COLO829 (cell line): ENCODE data around the gene ZNF24.

Experiments used
- DNase-seq: peaks from one replicate; pipeline ENCODE4 v3.0.0; 2012; ENCODE audit warnings: low spot score

The ZNF24 gene

DNA sequence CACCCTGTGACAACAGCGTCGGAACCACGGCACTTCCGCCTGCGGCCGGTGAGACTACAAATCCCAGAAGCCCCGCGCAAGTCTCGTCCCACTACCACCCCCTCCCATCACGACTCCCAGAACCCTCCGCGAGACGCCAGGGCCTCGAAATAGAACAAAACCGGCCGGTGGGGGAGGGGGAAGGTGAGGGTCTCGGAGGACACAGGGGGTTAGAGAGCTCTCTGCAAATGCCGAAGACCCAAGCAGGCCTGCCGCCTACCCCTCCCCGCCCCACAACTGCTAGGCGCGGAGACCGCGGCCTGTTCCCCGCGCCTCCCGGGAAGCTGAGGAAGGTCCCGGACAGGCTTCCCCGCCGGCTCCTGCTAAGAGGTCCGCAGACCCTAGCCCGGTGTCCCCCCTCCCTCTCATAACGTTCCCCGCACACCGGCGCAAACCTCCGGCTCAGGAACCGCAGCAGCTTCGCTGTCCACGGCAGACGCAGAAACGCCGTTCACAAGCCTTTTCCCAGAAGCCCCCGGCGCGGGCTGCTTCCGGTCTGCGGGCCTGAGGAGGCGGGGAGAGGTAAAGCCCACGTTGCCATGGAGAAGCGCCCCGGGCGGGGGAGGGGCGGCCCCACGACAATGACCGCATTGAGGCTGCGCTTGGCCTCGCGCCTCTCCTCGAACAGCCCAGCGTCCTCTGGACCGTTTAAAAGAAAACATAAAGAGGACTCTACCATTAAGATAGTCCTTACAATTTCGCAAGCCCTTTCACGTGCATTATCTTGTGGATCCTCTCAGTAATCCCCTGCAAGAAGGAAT lies at the start of gene ZNF24:
TSS of gene ZNF24 (minus strand) at position 485 of the 800 bp plus-strand sequence. CDS start 3,770 bp downstream, outside the sequence.
- DNase-seq, result peak; percentile 98

DNA sequence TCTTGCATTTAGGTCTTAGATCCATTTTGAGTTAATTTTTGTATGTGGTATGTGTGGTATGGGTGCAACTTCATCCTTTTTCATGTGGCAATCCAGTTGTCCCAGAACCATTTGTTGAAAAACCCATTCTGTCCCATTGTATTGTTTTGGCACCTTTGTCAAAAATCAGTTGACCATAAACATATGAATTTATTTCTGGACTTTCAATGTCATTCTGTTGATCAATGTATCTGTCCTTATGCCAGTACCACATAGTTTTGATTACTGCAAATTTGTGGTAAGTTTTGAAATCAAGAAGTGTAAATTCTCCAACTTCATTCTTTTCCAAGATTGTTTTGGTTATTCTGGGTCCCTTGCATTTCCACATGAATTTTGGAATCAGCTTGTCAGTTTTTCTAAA lies 49.5 kb upstream of the ZNF24 start:
- no peak for DNase-seq

DNA sequence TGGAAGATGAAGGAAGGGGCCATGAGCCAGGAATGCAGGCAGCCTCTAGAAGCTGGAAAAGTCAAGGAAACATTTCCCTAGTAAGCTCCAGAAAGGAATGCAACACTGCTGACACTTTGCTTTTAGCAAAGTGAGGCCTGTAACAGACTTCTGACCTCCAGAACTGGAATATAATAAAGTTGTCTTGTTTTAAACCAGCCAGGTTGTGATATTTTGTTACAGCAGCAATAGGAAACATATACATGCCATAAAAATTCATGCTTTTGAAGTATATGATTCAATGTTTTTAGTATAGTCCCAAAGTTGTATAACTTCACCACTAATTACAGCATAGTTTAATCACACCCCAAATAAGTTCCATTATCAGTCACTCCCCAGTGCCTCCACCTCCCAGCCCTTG lies 48.2 kb upstream of the ZNF24 start:
- DNase-seq, result no peak

DNA sequence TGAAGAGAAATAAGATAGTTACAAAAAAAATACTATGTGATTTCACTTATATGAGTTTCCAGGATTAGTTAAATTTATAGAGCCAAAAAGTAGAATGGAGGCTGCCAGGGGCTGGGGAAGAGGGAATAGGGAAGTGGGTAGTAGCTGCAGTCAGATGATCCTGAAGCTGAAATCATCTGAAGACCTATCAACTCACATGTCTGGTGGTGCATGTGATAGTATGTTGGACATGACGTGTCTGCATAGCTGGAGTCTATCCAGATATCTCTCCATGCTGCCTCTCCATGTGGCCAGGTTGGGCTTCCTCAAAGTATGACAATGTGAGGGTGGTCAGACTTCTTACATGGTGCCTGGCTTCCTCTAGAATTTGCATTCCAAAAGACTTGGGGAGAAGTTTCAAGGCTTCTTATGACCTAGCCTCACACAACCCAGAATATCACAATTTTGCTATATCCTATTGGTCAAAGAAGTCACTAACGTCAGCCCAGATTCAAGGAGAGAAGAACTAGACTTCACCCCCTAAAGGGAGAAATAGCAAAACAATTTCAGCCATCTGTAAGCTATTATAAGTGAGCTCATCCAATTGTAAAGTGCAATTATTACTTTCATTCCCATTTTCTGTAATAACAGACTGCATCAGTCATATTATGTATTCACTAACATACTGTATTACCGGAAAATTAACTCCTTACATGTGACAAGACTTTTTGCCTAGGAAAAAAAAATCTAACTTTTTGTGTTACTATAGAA lies 46.9 kb upstream of the ZNF24 start:
- DNase-seq, result no peak

DNA sequence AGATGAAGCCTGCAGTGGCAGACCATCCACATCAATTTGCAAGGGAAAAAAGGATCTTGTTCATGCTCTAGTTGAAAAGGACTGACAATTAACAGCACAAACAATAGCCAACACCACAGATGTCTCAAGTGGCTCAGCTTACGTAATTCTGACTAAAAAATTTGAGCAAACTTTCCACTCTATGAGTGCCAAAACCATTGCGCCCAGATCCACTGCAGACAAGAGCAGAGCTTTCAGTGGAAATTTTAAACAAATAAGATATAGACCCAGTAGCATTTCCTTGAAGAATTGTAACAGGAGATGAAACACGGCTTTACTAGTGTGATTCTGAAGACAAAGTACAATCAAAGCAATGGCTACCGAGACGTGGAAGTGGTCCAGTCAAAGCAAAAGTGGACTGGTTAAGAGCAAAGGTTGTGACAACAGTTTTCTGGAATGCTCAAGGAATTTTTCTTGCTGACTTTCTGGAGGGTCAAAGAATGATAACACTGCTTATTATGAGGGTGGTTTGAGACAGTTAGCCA lies 44.9 kb upstream of the ZNF24 start:
- DNase-seq, result no peak

DNA sequence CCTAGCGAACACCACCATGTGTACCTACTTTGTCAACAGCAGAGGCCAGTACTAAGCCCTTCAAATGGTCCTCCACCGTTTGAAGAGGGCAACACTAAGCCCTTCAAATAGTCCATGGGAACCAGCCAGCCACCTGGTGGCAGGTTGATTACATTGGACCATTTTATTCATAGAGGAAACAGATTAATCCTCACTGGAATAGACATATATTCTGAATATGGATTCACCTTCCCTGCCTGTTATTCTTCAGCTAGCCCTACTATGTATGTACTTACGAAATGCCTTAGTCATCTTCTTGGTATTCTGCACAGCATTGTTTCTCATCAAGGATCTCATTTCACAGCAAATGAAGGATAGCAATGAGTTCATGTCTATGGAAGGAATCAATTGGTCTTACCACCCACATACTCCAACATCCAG lies 42.9 kb upstream of the ZNF24 start:
- no peak for DNase-seq

DNA sequence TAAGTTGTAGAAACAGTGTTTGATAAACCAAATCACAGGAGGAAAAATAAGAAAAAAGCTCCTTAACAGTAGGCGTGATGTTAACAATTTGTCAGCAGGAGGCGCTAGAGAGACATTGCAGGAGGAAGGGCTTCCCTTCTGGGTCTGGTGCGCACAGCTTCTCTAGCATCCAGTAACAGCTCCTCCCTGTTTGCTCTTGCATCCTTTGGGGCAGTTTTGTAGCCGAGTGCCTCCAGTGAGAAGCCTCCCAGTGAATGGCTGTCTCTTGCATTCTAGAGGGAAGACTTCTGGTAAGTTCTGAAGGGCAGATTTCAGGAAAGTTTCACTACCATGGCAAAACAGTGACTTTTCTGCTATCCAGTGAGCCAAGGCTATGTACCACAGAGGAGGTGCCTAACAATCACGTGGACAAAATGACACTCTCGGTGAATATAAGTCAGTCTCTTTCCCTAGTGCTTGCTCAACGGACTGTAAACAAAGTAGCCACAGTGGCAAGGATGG lies 42.4 kb upstream of the ZNF24 start:
- peak; percentile 85 for DNase-seq

DNA sequence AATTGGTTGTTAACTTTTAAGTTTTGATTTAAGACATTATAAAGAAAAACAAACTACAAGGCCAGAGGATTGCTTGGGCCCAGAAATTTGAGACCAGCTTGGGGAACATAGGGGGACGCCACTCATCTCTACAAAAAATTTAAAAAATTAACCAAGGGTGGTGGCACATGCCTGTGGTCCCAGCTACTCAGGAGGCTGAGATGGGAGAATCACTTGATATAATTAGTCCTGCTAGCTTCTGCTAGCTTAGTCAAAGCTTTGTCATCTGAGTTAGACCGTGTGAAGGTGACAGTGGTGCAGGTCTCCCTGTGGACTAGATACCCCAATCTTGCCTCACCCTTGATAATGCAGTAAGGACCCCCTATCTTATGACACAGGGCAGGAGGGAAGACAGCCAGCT lies 38.9 kb upstream of the ZNF24 start:
- DNase-seq, result no peak

DNA sequence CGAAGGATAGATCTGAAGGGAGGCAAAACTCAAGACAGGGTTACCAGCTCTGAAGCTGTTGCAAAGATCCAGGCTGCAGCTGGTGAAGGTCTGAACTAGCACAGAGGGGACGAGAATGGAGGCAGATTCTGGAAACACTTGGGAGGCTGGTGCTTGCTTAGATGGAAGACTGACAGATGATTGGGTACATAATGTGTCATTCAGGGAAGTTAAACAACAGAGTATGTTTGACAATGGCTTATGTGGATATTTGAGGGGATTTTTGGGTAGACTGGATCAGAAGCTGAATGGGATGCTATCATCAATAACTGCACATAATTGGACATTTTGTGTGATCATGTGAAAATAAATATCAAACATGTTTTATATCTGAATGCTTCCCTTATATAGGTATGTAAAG lies 35.2 kb upstream of the ZNF24 start:
- DNase-seq, result no peak

DNA sequence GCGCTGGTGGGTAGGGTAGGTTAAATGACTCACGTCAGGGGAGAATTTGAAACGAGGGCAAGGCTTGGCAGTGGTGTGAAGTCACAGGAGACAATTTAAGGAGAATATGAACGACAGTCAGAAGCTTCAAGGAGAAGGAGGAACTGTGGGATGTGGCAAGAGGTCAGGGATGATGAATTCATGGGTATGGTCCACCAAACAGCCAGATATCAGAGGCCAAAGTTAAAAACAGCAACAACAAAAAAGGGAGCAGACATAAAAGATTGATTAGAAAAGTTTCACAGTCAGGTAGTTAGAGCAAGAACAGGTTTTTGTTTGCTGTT lies 34.3 kb upstream of the ZNF24 start:
- no peak for DNase-seq

DNA sequence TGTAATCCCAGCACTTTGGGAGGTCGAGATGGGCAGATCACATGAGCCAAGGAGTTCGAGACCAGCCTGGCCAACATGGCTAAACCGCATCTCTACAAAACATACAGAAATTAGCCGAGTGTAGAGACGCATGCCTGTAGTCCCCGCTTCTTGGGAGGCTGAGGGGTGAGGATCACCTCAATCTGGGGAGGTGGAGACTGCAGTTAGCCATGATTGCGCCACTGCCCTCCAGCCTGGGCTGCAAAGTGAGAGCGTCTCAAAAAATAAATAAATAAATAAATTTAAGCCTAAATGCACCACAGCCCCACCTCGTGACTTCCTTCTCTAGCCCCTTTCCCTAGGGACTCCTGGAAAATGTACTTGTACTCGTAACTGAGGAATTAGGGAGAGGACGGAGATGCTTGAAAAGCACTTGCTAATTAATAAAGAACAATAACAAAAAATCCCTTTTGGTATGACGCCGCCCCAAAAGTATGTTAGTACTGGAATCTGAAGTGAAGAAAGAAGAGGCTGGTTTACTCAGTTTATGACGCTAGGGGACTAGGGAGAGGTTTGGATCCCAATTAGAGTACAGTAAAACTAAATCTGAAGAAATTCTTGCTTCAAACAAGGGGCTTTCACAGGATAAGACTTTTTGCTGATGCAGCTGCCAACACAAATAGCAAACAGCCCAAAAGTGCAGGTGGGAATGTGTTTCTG lies 33.8 kb upstream of the ZNF24 start:
- no peak for DNase-seq

DNA sequence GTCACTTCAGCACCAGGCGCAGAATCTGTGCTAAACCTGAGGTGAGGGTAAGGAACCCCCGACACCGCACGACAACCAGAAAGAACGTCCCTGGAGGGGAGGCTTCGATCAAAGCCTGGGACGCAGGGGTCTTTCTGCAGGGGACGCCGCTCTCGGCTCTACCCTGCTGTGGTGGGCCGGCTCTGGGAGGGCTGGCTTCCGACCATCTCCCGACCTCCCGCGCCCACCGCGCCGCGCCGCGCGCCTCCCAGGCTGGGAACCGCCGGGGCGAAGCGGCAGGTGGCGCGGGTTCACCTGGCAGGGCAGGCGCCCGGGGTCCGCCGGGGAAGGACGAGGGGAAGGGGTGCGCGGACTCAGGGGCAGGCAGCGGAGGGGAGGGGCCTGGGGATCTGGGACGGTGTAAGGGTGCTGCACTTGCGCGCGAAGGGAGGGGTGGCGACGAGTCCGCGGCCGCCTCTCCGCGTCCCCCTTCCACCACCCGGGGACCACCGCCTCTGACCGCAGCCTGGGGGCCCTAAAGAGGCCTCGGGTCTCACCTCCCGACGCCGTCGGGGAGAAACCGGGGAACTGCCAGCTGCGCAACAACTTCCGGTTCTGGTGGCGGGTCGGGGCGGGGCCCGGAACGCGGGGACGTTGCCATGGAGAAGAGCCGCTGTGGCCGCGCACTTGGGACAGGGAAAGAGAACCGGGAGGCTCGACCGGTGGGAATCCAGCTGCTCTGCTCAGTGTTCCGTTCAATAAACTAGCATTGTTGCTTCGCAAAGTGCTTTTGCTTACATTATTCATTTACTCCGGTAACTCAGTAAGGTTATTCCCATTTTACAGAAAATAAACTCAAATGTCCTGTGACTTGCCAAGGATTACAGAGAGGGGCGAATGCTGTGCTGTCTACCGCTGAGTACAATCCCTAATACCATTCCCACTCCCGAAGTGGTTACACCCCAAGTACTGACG lies 32.8 kb upstream of the ZNF24 start, which contains the start of gene ZNF396:
TSS of gene ZNF396 (minus strand) at position 596 of the 954 bp plus-strand sequence. CDS start 3,045 bp downstream, outside the sequence.
- DNase-seq, result peak; percentile 60

DNA sequence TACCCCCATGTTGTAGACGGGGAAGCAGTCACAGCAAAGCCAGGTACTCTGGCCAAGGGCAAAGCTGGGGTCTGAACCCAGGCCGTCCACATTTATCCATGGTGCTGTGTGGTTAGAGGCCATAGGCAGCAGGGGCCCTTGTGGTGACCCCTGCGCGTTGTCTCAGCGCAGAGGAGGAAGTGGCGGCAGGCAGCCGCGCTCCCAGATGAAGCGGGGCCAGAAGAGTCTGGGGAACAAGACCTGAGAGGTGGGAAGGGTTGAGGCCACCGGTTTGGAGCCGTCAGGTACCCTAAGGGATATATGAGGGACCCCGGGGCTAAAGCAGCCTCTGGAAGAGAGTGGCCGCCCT lies 32.1 kb upstream of the ZNF24 start:
- DNase-seq, result no peak

DNA sequence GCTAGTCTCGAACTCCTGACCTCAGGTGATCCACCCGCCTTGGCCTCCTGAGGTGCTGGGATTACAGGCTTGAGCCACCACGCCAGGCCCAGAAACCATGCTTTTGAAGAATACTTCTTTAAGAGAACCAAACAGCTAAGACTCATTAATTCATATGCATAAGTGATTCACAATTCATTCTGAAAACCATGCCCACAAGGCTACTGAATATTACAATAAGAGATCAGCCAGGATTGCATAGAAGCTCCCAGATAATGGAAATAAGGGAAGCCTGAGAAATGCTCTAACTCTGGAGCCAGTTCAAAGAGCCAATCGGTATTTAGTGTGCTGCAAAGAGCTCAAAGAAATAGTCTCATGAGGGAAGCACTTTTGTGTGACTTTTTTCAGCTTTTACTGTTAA lies 30.5 kb upstream of the ZNF24 start:
- no peak for DNase-seq

DNA sequence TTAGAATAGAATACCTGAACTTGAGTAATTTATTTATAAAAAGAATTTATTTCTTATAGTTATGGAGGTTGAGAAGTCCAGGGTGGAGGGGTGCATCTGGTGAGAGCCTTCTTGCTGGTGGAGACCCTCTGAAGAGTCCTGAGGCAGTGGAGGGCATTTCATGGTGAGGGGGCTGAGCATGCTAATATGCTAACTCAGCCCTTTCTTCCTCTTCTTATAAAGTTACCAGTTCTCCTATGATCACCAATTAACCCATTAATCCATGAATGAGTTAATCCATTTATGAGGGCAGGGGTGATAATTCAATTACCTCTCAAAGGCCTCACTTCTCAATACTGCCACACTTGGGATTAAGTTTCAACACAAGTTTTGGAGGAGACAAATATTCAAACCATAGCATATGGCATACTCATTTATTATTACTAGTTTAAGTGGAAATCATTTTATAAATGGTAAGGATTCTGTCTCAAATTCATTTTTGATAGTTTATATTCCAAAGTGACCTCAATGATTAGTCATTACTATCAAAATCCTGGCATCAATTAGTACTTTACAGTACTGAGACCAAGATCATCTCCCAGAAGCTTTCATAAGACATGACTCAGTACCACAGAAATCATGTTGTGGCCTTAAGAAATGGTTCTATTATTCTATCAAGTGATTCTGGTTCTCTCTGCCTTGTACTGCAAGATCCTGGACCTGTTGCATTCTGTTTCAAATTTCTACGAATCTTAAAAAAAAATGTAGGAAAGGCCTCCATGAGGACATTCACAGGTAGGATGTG lies 27.4 kb upstream of the ZNF24 start:
- no peak for DNase-seq

DNA sequence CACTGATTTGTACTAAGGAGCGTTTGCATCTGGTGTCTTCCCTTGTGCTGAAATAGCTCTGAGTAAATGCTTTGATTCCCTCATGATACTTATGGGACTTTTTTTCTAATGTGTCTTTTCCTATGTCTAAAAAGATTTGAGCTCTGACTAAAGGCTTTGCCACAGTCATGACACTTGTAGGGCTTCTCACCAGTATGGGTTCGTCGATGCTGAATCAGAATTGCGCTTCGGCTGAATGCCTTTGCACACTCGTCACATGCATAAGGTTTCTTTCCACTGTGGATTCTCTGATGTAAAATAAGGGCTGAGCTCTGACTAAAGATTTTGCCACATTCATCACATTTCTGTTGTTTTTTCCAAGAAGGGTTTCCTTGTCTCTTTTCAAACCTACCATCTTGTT lies 24.9 kb upstream of the ZNF24 start:
- DNase-seq, result no peak

DNA sequence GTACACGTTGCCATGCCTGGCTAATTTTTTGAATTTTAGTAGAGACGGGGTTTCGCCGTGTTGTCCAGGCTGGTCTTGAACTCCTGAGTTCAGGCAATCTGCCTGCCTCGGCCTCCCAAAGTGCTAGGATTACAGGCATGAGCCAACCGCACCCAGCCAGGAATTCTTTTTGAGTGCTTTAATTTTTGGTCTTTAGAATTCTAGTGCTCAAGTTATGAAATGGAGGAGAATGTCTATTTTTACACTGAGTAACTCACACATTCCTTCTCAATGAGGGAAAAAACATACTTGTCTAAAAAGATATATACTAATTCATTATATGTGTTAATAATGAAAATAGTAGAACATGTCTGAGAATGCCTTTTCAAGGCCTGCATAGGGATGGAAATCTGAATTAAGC lies 24.4 kb upstream of the ZNF24 start:
- DNase-seq, result no peak

DNA sequence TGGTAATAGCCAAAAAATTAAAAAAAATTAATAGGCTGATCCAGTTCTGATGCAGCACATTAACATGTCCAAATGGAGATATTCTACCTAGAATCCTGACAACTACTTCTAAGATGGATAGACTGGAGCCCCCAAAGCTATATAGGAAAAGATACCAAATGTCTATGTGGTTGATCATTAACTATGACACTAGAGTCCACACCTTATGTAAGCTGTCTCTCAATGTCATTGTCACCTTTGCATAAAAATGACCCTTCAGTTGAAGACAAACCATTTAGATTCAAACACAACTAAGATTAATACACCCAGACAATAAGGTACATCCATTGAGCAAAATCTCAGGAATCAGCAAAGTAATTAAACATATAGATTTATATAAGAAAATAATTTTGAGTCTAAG lies 18.3 kb upstream of the ZNF24 start:
- DNase-seq, result no peak

DNA sequence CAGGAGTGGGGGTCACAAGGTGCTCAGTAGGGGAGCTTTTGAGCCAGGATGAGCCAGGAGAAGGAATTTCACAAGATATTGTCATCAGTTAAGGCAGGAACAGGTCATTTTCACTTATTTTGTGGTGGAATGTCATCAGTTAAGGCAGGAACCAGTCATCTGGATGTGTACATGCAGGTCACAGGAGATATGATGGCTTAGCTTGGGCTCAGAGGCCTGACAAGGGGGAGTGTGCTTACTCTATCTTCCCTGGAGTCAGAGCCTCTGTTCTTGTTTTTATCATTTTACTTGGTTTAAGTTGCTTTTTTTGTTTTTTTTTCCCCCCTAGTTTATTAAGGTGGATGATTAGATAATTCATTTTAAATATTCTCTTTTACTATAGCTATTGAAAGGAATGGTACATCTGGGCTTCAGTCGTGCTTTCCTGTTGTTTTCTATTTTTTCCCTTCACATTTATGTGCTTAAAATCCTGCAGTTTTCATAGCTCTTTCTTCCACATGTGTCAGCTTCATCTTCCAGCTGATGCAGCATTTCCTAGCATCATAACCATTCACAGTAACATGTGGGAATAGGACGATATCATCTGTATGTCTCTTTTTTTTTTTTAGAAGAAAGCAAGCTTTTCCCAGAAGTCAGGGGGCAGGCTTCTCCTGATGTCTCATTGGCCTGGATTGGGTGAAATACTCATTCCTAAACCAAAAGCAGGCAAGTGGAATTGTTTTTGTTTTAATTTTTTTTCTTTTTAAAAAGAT lies 17.5 kb upstream of the ZNF24 start:
- DNase-seq, result no peak

DNA sequence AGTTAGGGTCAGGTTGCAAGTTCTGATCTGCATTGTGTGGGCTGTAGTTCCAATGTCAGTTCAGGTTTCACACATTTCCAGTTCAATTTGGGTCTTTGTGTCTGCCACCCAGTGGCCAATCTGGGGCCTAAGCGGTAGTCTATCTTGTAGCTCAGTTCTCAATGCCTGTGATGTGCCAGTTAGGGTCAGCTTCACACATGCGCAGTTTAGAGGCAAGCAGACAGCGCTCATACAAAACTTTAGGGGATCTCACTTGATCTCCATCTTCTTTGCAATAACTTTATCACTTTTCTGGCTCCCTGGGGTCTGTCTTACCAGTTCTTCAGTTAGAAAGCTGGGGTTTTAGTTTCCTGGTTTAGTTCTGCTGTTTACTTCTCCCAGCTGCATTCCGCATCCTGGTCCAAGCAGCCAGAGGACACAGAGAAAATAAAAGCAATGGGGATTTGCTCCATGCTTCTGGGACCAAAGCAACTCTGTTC lies 11.0 kb upstream of the ZNF24 start:
- peak; percentile 60 for DNase-seq
